Dermis blood vessel endothelial cell (primary cell): ENCODE results near the gene VAPA. TPM values are rescaled to one million over a fixed set of nuclear protein-coding genes. Genes with fewer than 3 reads are reported as not detected.
A peak's percentile ranks its signal among the peaks of the same experiment; 100 is the strongest.

Experiments
- DNase-seq: peaks from one replicate; pipeline ENCODE4 v3.0.0; 2010
- total RNA-seq: library from RNA; depleted of rRNA; stranded (reverse); fragments of >200 nt; gene quantifications from 2 replicates; pipeline ENCODE4 v1.2.3, GENCODE V29; 2014

The VAPA gene, protein sequence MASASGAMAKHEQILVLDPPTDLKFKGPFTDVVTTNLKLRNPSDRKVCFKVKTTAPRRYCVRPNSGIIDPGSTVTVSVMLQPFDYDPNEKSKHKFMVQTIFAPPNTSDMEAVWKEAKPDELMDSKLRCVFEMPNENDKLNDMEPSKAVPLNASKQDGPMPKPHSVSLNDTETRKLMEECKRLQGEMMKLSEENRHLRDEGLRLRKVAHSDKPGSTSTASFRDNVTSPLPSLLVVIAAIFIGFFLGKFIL
- 261 and 330 TPM in 2 replicates for total RNA-seq

DNA sequence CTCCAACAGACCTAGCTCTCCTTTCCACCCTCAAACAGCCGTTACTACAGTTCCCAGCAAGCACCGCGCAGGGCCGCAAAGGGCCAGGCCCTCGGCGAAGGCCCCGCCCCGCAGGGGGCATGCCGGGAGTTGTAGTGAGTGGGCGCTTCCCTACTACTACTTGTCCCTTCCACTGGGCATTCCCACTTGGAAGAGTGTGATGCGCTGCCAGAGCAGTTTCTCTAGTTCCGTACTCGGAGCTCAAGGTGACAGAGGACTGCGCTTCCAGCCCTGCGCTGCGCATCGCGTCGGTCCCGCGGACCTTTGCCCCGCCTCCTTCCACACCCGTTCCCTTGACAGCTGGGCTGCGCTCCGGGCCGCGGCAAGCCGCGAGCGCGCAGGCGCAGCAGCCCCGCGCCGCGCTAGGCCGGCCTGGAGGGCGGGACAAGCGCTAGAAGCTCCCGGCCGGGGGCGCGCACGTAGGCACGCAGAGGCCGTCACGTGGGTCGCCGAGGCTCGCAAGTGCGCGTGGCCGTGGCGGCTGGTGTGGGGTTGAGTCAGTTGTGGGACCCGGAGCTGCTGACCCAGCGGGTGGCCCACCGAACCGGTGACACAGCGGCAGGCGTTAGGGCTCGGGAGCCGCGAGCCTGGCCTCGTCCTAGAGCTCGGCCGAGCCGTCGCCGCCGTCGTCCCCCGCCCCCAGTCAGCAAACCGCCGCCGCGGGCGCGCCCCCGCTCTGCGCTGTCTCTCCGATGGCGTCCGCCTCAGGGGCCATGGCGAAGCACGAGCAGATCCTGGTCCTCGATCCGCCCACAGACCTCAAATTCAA, at the start of gene VAPA:
VAPA (plus strand) TSS at position 491 of the 808 bp plus-strand sequence; CDS start at position 732, 241 bp downstream.
- peak; percentile 98 for DNase-seq

DNA sequence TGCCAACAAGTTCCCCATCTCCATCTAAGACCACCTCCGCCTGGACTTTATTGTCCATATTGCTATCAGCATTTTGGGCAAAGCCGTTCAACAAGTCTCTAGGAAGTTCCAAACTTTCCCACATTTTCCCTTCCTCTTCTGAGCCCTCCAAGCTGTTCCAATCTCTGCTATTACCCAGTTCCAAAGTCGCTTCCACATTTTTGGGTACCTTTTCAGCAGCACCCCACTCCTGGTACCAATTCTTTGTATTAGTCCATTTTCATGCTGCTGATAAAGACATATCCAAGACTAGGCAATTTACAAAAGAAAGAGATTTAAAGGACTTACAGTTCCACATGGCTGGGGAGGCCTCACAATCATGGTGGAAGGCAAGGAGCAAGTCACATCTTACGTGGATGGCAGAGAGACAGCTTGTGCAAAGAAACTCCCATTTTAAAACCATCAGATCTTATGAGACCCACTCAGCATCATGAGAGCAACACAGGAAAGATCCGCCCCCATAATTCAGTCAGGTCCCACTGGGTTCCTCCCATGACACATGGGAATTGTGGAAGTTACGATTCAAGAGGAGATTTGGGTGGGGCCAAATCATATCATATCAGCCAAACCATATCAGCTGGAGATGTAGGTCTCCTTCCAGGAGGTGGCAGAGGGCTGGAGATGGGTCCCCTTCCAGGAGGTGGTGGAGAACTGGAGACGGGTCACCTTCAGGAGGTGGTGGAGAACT, 47.9 kb upstream of the VAPA start:
- no peak for DNase-seq

DNA sequence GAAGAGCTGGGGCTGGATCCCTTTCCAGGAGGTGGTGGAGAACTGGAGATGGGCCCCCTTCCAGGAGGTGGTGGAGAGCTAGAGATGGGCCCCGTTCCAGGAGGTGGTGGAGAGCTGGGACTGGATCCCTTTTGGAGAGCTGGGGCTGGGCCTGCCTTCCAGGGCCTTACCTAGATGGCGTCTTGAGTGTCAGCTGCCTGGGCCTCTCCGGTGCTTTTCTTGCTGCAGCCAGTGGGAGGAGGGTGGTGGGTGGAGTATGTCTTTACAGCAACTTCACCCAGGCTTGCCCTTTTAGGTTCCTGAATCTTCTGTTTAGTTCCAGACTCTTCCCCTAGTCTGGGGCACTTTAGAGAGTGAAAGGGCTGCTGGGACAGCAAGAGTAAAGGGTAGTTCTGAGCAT, 47.2 kb upstream of the VAPA start:
- DNase-seq = no peak

DNA sequence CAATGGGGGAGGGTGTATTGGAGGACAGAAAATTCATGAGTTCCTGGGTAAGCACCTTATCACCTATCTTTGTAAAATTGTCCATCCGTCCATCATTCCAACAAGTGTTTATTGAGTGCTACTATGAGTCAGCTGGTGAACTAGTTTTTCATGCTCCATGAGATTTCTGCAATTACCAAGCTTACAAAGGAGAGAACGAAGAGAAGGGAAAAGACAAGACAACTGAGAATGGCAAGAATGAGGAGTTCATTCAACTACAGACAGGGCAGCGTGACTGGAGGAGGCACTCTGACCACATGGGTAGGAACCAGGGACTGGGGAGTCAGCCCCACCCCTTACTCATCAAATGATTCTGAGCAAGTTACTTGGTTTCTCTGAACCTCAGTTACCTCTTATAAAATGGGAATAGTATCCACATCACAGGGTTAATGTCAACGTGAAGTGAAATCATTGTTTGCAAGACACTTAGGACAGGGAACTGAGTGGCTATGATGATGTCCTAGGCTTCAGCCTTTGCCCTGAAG, 46.7 kb upstream of the VAPA start:
- DNase-seq = no peak

DNA sequence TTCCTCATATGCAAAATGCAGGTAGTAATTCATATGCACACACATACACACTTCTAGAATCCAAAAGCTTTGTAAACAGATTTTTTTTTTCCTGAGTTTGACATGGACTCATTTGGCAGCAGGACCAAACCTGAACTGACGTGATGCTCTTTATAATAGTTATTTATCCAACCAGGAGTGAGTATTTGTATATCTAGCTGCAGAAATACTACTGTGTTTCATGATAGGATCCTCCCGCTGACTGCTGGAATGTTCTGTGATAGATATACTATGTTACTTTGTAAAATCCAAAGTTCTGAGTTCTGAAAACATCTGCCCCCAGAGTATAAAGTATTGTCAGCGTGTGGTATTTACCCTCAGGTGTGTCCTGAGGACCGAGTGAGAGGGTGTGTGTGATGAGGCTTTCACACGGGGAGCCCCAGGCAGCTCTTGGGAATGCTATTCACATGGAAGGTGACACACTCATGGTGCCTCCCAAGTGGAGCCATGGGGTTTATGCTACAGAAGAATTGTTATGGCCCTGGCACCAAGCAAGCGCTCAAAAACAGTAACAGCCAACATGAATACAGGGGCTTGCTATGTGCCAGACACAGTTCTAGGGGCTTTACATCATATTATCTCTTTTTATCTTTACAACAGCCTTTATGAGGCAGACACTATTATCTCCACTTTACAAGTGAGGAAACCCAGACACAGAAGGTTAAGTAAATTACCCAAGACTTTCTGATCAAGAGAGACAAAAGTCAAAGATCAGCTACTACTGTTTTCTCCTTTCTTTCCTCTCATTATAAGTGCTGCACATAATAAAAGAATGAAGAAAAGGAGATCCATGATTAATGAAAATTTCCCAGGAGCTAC, 44.7 kb upstream of the VAPA start:
- DNase-seq = no peak

DNA sequence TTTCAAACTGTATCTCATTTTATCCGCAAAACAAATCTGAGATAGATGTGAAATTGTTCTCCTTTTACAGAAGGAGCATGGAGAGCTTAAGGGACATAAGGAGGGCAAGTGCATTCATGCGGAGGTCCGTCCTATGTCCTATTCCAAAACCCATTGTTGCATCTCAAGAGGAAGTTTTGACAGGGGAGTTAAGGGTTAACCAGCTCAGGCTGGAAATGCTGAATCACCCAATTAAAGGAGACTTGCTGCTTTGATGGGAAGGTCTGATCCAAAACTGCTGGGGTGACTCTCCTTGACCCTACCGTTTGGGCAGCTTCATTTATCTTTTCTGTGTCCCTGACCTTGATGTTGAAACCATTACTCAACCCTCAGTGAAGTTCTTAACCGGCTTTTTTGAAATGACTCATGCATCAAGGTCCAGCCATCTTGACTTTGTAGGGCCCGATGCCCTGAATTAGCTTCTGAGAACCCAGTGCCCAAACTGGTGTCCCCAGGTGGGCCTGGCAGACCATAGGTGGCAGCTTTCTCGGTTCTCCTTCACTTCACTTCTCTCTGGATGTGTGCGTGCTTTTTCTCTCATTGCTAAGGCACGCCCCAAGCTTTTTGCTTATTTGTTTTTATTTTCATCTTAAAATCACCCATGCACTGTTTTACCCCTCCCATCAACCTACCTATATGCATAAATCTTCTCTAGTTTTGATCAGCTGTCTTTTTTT, 43.9 kb upstream of the VAPA start:
- peak; percentile 23 for DNase-seq

DNA sequence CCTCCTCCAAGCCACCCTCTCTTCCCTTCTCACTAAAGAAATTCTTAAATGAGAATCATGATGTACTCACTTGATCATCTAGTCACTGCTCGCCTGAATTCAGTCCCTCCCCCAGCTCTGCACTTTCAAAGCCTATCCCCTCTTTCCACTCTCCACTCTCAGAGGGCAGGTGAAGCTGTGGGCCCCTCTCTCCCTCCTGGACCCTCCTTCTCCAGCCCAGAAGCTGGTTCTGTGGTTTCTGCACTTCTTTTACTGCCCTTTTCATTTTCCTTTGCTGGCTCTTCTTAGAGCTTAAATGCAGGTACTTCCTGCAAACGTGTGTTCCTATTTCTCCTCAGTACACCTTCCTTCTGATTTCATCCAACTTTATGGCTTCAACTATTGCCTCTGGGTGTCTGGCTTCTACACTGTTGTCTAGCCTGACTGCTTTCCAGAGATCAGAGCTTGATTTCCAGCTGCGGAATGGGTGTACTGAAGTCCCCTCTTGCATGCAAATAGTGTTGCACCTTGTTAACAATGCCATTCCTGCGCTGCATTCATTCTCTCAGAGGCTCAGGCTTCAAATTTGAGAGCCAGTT, 43.3 kb upstream of the VAPA start:
- no peak for DNase-seq

DNA sequence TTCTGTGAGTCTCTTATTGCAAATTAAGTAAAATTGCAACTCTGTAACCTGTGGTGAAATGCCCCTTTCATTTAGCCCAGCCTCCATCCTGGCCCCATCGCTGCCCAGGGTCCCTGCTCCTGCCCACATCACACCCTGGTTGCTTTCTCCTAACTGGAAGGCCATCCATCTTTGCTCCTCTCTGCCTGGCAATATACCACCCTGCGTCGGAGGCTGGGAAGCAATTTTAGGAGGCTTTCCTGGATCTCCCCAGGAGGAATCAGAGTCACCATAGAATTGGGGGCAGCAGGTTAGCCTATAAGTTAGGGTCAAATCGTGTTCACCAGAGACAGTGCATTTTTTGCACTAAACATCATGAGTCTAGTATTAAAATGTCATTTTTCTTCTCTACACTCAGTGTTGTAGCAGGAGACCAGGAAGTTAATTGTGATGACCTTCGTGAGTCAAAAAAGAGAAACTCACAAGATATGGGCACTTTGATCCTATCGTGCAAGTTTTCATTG, 42.5 kb upstream of the VAPA start:
- no peak for DNase-seq

DNA sequence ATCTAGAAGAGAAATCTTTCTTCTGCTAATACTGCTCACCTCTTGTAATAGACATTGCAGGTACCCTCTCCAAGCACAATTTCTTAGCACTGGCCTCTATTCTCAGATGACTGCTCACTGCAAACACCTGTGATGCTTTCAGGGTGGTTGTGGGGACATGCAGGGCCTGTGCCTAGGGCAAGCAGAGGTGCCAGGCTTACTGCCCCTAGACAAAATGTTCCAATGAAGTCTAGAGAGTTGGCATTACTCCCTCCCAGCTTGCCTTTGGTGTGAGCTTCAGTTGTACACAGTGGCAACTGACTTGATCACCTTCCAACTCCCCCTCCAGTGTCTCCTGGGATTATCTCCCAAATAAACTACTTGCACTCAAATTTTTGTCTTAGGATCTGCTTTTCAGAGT, 41.0 kb upstream of the VAPA start:
- DNase-seq = no peak

DNA sequence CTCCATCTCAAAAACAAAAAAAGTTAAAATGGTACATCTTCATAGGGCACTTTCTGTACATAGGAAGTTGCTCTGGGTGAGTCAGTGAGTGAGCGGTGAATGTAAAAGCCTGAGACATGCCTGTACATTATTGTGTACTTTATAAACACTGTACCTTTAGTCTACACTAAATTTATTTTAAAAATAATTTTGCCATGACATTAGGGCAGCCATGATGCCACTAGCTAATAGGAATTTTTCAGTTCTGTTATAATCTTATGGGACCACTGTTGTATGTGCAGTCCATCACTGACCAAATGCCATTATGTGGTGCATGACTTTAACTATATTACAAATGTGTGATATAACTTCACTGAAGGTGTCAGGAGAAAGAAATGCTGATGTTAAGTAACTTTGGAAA, 39.1 kb upstream of the VAPA start:
- peak; percentile 36 for DNase-seq

DNA sequence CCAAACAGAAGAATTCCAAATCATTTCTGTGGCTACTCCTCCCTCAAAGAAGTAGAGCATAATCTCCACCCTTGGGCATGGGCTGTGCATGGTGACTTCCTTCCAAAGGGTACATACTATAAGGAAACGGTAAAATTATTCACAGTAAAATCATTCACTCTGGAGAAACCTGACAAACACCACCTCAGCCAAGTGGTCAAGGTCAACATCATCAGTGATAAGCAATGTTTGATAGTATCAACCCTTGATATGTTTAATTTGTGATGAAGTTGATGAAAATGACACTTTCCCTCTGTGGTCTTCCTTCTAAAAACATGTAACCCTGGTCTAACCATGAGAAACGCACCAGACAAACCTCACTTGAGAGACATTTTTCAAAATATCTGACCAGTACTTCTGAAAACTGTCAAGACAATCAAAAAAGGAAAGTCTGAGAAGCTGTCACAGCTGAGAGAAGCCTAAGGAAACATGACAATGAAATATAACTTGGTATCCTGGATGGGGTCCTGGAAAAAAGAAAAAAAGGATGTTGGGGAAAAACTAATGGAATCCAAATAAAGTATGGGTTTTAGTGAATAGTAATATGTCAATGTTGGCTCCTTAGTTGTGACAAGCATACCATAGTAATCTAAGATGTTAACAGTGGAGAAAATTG, 37.5 kb upstream of the VAPA start:
- peak; percentile 9 for DNase-seq

DNA sequence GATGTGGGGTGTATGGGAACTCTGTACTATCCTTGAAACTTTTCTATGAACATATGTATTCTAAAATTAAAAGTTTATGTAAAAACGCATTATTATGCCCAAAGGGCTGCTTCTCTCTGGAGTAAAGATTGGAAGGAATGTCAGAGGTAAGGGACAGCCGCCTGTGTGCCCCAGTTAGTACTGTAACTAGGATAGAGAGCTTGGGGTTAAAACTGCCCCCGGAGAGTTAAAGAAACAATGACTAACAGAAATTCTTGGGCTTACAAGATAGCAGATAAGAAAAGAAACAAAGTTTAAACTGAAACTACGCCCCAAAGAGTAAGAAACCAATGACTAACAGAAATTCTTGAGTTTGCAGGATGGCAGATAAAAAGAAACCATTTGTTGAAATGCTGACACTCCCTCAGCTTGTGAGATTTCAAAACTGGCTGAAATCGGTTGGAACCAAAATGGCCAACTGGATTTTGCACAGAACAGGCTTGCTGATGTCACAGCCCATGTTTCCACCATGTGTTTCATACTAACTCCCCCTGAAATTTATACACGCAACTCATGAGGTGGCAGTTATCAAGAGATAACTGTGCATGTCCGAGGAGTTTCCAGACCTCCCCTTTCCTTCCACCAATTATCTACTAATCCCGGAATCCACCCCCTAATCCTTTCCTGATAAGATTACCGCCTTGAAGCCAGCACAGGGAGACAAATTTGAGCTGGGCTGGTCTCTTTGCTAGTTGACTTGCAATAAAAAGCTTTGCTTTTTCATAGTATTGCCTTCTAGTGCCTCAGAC, 36.8 kb upstream of the VAPA start:
- peak; percentile 81 for DNase-seq

DNA sequence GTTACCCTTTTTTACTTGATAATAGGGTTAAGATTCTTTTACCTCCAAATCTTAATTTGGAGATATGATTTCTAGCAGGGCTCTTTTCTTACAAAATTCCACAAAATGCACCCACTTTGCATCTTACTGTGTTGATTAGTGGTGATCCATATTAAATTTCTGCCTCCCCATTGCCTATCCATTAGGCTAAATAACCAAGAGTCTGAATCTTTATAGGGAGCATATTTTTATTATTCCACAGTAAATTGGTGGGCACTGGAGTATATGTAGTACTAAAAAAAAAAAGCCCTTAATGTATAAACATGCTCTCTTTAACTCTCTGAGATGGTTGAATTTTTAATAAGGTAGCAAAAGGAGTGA, 36.2 kb upstream of the VAPA start:
- DNase-seq = no peak

DNA sequence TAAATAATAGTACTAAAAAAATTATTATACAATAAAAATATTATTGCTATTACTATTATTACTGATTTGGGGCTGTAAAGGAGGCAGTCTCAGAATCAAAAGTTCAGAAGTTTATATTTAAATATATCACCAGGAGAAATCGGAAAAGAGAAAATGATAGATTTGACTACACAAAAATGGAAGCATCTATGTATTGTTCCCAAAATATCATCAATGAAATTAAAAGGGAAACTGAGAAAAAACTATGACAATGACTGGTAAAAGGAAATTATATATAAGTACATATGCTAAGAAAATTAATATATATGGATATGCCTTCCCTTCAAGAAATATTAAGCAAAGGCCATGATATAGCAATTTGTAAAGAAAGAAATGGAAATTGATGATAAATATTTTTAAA, 35.7 kb upstream of the VAPA start:
- DNase-seq = no peak

DNA sequence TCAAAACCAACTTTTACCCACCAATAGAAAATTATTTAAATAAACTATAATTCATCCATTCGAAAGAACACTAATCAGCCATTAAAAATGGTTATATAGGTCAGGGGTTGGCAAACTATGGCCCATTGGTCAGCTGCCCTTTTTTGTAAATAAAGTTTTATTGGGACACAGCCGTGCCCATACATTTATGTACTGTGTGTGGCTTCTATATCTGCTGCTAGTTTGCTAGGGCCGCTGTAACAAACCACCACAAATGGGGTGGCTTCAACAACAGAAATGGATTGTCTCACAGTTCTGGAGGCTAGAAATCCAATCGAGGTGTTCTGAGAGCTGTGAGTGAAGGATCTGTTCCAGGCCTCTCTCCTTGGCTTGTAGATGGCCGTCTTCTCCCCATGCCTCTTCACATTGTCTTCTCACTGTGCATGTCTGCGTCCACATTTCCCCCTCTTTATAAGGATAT, 35.0 kb upstream of the VAPA start:
- DNase-seq = no peak

DNA sequence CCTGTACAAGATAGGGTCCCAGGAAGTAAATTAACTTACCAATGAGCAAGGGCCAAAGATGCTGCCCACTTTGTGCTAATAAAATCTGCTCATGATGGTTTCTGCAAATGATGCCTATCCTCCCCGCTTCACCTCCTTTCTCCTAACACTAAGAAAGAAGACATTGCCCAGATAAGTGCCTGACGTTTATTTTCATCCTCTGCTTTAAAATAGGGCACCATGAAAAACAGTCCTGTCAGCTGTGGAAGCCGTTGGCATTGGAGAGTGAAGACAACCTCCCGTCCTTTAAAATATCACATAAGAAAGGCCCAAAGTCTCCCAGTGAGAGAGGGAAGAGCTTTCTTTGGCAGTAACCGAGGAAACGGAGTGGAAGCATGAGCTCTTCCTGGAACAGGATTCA, 29.7 kb upstream of the VAPA start:
- DNase-seq = no peak

DNA sequence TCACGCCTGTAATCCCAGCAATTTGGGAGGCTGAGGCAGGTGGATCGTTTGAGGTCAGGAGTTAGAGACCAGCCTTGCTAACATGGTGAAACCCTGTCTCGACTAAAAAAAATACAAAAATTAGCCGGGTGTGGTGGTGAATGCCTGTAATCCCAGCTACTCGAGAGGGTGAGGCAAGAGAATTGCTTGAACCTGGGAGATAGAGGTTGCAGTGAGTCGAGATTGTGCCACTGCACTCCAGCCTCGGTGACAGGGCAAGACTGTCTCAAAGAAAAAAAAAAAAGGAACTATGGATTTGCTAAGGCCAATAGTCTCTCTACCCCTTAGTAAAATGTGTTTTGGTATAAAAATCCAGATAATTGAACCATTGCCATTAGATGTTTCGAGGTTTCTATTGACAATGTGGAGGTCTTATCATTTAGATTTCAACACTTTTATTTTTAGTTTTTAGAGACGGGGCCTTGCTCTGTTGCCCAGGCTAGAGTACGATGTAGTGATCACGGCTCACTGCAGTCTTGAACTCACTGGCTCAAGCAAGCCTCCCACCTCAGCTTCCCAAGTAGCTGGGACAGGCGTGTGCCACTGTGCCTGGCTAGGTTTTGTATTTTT, 29.2 kb upstream of the VAPA start:
- DNase-seq = no peak

DNA sequence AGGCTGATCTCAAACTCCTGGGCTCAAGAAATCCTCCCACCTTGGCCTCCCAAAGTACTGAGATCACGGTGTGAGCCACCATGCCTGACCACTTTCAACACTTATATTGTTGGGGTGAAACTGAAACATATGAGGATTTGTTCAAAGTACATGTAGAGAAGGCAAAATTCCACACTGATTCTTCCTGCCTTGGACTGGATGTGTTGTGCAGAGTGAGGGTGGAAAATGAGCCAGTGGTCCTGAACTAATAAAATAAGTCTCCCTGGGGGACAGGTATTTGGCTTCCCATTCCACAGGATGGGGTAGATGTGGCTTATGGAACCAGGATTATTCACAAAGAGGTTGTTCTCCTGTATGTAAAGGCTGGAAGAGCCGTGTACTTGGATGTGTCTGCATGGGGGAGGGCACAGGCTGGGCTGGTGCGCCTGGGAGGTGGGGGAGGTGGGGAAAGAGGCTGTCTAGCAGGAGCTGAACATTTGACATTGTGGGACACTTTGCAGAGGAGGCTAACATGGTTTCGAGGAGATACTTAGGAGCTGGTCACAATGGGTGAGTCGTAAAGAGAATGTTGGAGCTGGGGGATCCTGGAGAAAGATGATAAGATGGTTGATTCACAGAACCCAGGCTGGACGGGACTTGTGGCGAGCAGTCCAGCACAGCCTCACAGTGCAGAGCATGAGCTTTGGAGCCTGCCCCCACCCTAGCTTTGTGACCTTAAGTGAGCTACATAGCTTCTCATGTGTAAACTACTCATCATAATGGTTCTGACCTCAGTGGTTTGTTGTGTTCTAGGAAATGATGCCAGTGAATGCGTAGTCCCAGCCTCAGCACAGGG, 28.4 kb upstream of the VAPA start, which contains the start of gene TXNDC2:
TXNDC2 (plus strand) TSS at position 804 of the 835 bp plus-strand sequence. CDS start 708 bp downstream, outside the sequence.
- no peak for DNase-seq
